HepG2 (cell line): ENCODE measurements around the gene NDUFB5. TPM values are rescaled to one million over a fixed set of nuclear protein-coding genes. Genes with fewer than 3 reads are reported as not detected.

Experiments
- CHD2 ChIP-seq: IDR thresholded peaks from 2 replicates; pipeline ENCODE4 v1.6.1; 2011; ENCODE audit warnings: low read depth, low read length, improper control_type of control experiment
- KAT2B ChIP-seq: fragments of 150-350 bp; IDR thresholded peaks from 2 replicates; pipeline ENCODE4 v1.6.1; 2014; ENCODE audit warnings: low read depth, low read length, borderline replicate concordance
- KDM6A ChIP-seq: IDR thresholded peaks from 2 replicates; pipeline ENCODE4 v1.6.1; 2016; ENCODE audit warnings: low read depth
- KLF12 ChIP-seq: sonication (generic); formaldehyde crosslinking; IDR thresholded peaks from 2 replicates; pipeline ENCODE4 v1.4.0; 2020; ENCODE audit warnings: missing genetic modification reagents, borderline replicate concordance
- KMT2A ChIP-seq: sonication (generic); formaldehyde crosslinking; IDR thresholded peaks from 2 replicates; pipeline ENCODE4 v1.4.0; 2020; ENCODE audit warnings: missing genetic modification reagents
- MAFK ChIP-seq, 2 experiments: IDR thresholded peaks in 1 of 2; conservative IDR thresholded peaks in 1 of 2; 2 replicates each; pipeline ENCODE4 v1.6.1; 2011; ENCODE audit warnings: improper control_type of control experiment in 2 of 2, low read length in 2 of 2
- MTF2 ChIP-seq: sonication (generic); formaldehyde crosslinking; IDR thresholded peaks from 2 replicates; pipeline ENCODE4 v1.5.0; 2020; ENCODE audit warnings: missing genetic modification reagents, borderline replicate concordance
- NONO ChIP-seq, 2 experiments: fragments of 450-650 bp in 1 of 2; sonication (generic) in 1 of 2; formaldehyde crosslinking in 1 of 2; IDR thresholded peaks in 1 of 2; conservative IDR thresholded peaks in 1 of 2; 2 replicates each; pipeline versions ENCODE4 v1.6.1 to v1.8.0; 2017 to 2022; ENCODE audit warnings: mild to moderate bottlenecking in 1 of 2, missing genetic modification reagents in 1 of 2, moderate library complexity in 1 of 2
- PCBP2 ChIP-seq: fragments of 200-400 bp; formaldehyde crosslinking; optimal IDR thresholded peaks from 2 replicates; pipeline ENCODE3; 2018; ENCODE audit warnings: low read length, low read depth; ENCODE audit not compliant: poor library complexity, severe bottlenecking
- RELA ChIP-seq: sonication (generic); formaldehyde crosslinking; IDR thresholded peaks from 2 replicates; pipeline ENCODE4 v1.4.0; 2020; ENCODE audit warnings: missing genetic modification reagents
- SOX13 ChIP-seq, 3 experiments: fragments of 450-650 bp in 1 of 3; sonication (generic) in 1 of 3; formaldehyde crosslinking in 1 of 3; IDR thresholded peaks in 2 of 3; conservative IDR thresholded peaks in 1 of 3; 2 replicates each; pipeline versions ENCODE4 v1.5.0 to v1.6.1; 2016 to 2020; ENCODE audit warnings: antibody characterized with exemption in 1 of 3, mild to moderate bottlenecking in 1 of 3, missing compliant biosample characterization in 1 of 3, missing genetic modification reagents in 1 of 3, moderate library complexity in 1 of 3
- TCF7L2 ChIP-seq: IDR thresholded peaks from 2 replicates; pipeline ENCODE4 v1.6.1; 2011; ENCODE audit warnings: mild to moderate bottlenecking, low read depth, low read length, moderate library complexity
- ZMYM3 ChIP-seq: sonication (generic); formaldehyde crosslinking; IDR thresholded peaks from 2 replicates; pipeline ENCODE4 v1.5.1; 2020; ENCODE audit warnings: mild to moderate bottlenecking, missing genetic modification reagents
- ZNF530 ChIP-seq: sonication (generic); formaldehyde crosslinking; IDR thresholded peaks from 2 replicates; pipeline ENCODE4 v1.5.0; 2020; ENCODE audit warnings: low read depth, mild to moderate bottlenecking, missing genetic modification reagents
- ZNF598 ChIP-seq: sonication (generic); formaldehyde crosslinking; IDR thresholded peaks from 2 replicates; pipeline ENCODE4 v1.5.1; 2020; ENCODE audit warnings: mild to moderate bottlenecking, missing genetic modification reagents, borderline replicate concordance
- polyA plus RNA-seq, 8 experiments: library from polyadenylated mRNA; depleted of rRNA in 3 of 8; stranded (reverse) in 7 of 8; unstranded in 1 of 8; fragments of >200 nt; fragmentation: Illumina TruSeq in 4 of 8; extraction: Trizol in 4 of 8; gene quantifications; 2 replicates each; pipeline versions ENCODE4 v1.2.1 to v1.2.3, GENCODE V29; 2011 to 2016; ENCODE audit warnings: low read depth in 4 of 8, missing spikeins in 1 of 8, mixed read lengths in 1 of 8; ENCODE audit not compliant: insufficient read depth in 1 of 8
- total RNA-seq, 5 experiments: library from RNA; depleted of rRNA; stranded (reverse); fragments of >200 nt; fragmentation: Illumina TruSeq; extraction: Trizol; gene quantifications; 2 replicates each; pipeline ENCODE4 v1.2.3, GENCODE V29; 2016; ENCODE audit warnings: low read depth in 1 of 5
- TF ChIP-seq, protein P1 (sequence below): sonication (generic); formaldehyde crosslinking; IDR thresholded peaks from 2 replicates; pipeline ENCODE4 v1.4.0; 2020; ENCODE audit warnings: missing genetic modification reagents, borderline replicate concordance
- TF ChIP-seq, protein P2 (sequence below): sonication (generic); formaldehyde crosslinking; IDR thresholded peaks from 2 replicates; pipeline ENCODE4 v1.4.0; 2020; ENCODE audit warnings: missing genetic modification reagents, borderline replicate concordance
- TF ChIP-seq, protein P3 (sequence below): sonication (generic); formaldehyde crosslinking; IDR thresholded peaks from 2 replicates; pipeline ENCODE4 v1.5.1; 2020; ENCODE audit warnings: mild to moderate bottlenecking, missing genetic modification reagents, moderate library complexity

The NDUFB5 gene
- total and polyA plus RNA-seq, 2 of the 13 experiments (the other 11 are each of a cell fraction or from before 2014, with no cell fraction given) = 43.3 to 120 TPM

DNA sequence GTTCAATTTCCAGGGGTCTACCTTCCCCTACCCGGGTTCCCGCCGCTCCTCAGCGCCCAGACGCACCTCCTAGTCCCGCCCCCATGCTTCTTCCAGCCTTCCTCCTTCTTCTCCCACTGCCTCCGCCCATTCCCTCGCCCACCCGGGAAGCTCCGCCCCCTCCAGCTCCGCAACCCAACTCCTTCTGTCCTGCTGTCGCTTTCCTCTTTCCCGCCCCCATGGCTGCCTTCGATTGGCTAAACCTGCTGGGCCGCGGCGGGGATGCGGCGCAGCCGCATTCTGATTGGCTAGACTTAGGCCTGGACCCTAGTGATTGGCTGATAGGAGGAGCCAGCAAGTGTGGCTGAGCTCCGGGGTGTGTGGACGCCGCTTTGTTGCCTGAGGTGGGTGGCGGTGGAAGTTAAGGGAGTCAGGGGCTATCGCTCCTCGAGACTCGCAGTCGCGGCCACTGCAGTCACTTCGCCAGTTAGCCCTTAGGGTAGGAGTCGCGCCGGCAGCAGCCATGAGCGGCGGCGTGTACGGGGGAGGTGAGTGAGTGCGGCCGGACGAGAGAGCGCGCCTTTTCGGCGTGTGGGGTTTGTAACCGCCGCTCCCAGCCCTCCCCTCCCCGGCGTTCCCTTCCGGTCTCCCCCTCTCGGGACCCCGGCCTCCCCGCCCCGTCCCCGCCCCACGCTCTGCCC lies 41.9 kb upstream of the NDUFB5 start, which contains the start of gene ACTL6A (continued):
- TF ChIP-seq, protein P1, sequence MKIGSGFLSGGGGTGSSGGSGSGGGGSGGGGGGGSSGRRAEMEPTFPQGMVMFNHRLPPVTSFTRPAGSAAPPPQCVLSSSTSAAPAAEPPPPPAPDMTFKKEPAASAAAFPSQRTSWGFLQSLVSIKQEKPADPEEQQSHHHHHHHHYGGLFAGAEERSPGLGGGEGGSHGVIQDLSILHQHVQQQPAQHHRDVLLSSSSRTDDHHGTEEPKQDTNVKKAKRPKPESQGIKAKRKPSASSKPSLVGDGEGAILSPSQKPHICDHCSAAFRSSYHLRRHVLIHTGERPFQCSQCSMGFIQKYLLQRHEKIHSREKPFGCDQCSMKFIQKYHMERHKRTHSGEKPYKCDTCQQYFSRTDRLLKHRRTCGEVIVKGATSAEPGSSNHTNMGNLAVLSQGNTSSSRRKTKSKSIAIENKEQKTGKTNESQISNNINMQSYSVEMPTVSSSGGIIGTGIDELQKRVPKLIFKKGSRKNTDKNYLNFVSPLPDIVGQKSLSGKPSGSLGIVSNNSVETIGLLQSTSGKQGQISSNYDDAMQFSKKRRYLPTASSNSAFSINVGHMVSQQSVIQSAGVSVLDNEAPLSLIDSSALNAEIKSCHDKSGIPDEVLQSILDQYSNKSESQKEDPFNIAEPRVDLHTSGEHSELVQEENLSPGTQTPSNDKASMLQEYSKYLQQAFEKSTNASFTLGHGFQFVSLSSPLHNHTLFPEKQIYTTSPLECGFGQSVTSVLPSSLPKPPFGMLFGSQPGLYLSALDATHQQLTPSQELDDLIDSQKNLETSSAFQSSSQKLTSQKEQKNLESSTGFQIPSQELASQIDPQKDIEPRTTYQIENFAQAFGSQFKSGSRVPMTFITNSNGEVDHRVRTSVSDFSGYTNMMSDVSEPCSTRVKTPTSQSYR (CRISPR knock-in tag) = no peak
- TF ChIP-seq PCBP2 (no peak), ZMYM3 (CRISPR knock-in tag) (peak; percentile 26; the same call in 1 of the 2 replicates), CHD2 (peak; percentile 60; the same call in 1 of the 2 replicates), MTF2 (CRISPR knock-in tag) (no peak), KLF12 (CRISPR knock-in tag) (0 out of 2 replicates have a peak, but pooled peaks have one; percentile 23), ZNF598 (CRISPR knock-in tag) (no peak), KMT2A (no peak; the same call in 1 of the 2 replicates), NONO (IDR thresholded peaks at IDR 0.05) (no peak), NONO (CRISPR knock-in tag; conservative IDR thresholded peaks at IDR 0.05) (peak; percentile 60), TCF7L2 (no peak), SOX13 (IDR thresholded peaks at IDR 0.05) (peak; percentile 94), SOX13 (CRISPR knock-in tag; conservative IDR thresholded peaks at IDR 0.05 in 1 of 2, IDR thresholded peaks at IDR 0.05 in 1 of 2) (no peak), ZNF530 (CRISPR knock-in tag) (no peak), KAT2B (no peak), KDM6A (CRISPR knock-in tag) (no peak), RELA (no peak), MAFK (conservative IDR thresholded peaks at IDR 0.05 in 1 of 2, IDR thresholded peaks at IDR 0.05 in 1 of 2; ENCODE audit: low read length in 2 of 2) (no peak)
- TF ChIP-seq, protein P2, sequence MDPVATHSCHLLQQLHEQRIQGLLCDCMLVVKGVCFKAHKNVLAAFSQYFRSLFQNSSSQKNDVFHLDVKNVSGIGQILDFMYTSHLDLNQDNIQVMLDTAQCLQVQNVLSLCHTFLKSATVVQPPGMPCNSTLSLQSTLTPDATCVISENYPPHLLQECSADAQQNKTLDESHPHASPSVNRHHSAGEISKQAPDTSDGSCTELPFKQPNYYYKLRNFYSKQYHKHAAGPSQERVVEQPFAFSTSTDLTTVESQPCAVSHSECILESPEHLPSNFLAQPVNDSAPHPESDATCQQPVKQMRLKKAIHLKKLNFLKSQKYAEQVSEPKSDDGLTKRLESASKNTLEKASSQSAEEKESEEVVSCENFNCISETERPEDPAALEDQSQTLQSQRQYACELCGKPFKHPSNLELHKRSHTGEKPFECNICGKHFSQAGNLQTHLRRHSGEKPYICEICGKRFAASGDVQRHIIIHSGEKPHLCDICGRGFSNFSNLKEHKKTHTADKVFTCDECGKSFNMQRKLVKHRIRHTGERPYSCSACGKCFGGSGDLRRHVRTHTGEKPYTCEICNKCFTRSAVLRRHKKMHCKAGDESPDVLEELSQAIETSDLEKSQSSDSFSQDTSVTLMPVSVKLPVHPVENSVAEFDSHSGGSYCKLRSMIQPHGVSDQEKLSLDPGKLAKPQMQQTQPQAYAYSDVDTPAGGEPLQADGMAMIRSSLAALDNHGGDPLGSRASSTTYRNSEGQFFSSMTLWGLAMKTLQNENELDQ (CRISPR knock-in tag) = no peak
- TF ChIP-seq, protein P3, sequence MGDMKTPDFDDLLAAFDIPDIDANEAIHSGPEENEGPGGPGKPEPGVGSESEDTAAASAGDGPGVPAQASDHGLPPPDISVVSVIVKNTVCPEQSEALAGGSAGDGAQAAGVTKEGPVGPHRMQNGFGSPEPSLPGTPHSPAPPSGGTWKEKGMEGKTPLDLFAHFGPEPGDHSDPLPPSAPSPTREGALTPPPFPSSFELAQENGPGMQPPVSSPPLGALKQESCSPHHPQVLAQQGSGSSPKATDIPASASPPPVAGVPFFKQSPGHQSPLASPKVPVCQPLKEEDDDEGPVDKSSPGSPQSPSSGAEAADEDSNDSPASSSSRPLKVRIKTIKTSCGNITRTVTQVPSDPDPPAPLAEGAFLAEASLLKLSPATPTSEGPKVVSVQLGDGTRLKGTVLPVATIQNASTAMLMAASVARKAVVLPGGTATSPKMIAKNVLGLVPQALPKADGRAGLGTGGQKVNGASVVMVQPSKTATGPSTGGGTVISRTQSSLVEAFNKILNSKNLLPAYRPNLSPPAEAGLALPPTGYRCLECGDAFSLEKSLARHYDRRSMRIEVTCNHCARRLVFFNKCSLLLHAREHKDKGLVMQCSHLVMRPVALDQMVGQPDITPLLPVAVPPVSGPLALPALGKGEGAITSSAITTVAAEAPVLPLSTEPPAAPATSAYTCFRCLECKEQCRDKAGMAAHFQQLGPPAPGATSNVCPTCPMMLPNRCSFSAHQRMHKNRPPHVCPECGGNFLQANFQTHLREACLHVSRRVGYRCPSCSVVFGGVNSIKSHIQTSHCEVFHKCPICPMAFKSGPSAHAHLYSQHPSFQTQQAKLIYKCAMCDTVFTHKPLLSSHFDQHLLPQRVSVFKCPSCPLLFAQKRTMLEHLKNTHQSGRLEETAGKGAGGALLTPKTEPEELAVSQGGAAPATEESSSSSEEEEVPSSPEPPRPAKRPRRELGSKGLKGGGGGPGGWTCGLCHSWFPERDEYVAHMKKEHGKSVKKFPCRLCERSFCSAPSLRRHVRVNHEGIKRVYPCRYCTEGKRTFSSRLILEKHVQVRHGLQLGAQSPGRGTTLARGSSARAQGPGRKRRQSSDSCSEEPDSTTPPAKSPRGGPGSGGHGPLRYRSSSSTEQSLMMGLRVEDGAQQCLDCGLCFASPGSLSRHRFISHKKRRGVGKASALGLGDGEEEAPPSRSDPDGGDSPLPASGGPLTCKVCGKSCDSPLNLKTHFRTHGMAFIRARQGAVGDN (CRISPR knock-in tag) = peak; percentile 78
